Measurements from ENCODE around the gene TMEM190. TPM values are rescaled to one million over a fixed set of nuclear protein-coding genes. Genes with fewer than 3 reads are reported as not detected.
"Not testable (repeated sequence)": the region's sequence is repeated elsewhere in the genome, so short reads cannot be mapped to it uniquely, and the experiment has no call there.

The TMEM190 gene
- total and polyA plus RNA-seq, 2 of the 8 experiments (the other 6 are each of a cell fraction or from before 2014, with no cell fraction given) = 1.6 TPM; not detected in 1

GRCh38 chr19:55328774-55329318, 47.8 kb upstream of the TMEM190 start:
- H3K4ac ChIP-seq (replicated peaks; ENCODE audit: insufficient read length, low read depth, low read length); H4K8ac ChIP-seq (ENCODE audit: extremely low read depth, insufficient read depth, low read length); H2BK20ac ChIP-seq (ENCODE audit: low read length); H2BK15ac ChIP-seq (ENCODE audit: low read length); H3K18ac ChIP-seq (ENCODE audit: extremely low read depth, low read length); H3K9ac ChIP-seq (replicated peaks in 1 of 4; ENCODE audit: extremely low read depth in 1 of 4, low read depth in 3 of 4, low read length in 3 of 4); H3K27me3 ChIP-seq (replicated peaks in 1 of 4; ENCODE audit: control insufficient read depth in 3 of 4, extremely low read depth in 1 of 4, insufficient read depth in 3 of 4, low read length in 3 of 4); H3K9me3 ChIP-seq (ENCODE audit: insufficient read depth in 2 of 2, low read depth in 1 of 2, low read length in 1 of 2); DNase-seq (ENCODE audit: low read depth in 1 of 2, low spot score in 2 of 2); H3K56ac ChIP-seq (replicated peaks; ENCODE audit: insufficient read length, low read depth, low read length); H2BK12ac ChIP-seq (ENCODE audit: low read depth, low read length); H4K91ac ChIP-seq (replicated peaks; ENCODE audit: insufficient read length, low read length); CTCF ChIA-PET (ENCODE audit: partially characterized antibody); H3K4me3 ChIP-seq (ENCODE audit: extremely low read depth in 1 of 4, insufficient read depth in 2 of 4, low read depth in 3 of 4, low read length in 4 of 4); H3K36me3 ChIP-seq (ENCODE audit: control insufficient read depth in 2 of 4, insufficient read depth in 4 of 4, low read length in 3 of 4); H2BK5ac ChIP-seq (ENCODE audit: low read depth, low read length); H2AK5ac ChIP-seq (ENCODE audit: low read depth, low read length); H3K4me1 ChIP-seq (replicated peaks in 1 of 4; ENCODE audit: control insufficient read depth in 3 of 4, insufficient read depth in 4 of 4, low read length in 3 of 4); H2BK120ac ChIP-seq (replicated peaks; ENCODE audit: low read depth, low read length); H2AFZ ChIP-seq (ENCODE audit: low read length); H3K14ac ChIP-seq (ENCODE audit: insufficient read length); H4K20me1 ChIP-seq (replicated peaks in 1 of 2; ENCODE audit: control insufficient read depth in 1 of 2, insufficient read depth in 2 of 2, low read length in 2 of 2); H3K79me1 ChIP-seq (ENCODE audit: low read depth, low read length); H4K5ac ChIP-seq (ENCODE audit: insufficient read length, low read depth, low read length); H3K23ac ChIP-seq (ENCODE audit: insufficient read length); H3K79me2 ChIP-seq (ENCODE audit: control insufficient read depth in 1 of 2, insufficient read depth in 2 of 2, low read length in 2 of 2); FAIRE-seq; H3K4me2 ChIP-seq (ENCODE audit: insufficient read depth in 1 of 2, low read depth in 2 of 2, low read length in 2 of 2); H3K27ac ChIP-seq (ENCODE audit: low read depth, low read length); H3K23me2 ChIP-seq (ENCODE audit: low read depth, low read length): not testable (repeated sequence)
- TF ChIP-seq RFX5 (IDR thresholded peaks at IDR 0.05; ENCODE audit: borderline replicate concordance, low read depth, low read length) = peak; percentile 45; the same call in 1 of the 2 replicates
- 95% methylated on average over 4 of the region's 4 CpGs; no CpG with 5 or more reads in 1 of the 2 experiments for WGBS, 2 experiments (ENCODE audit: extremely low coverage in 1 of 2, insufficient coverage in 1 of 2, insufficient read length in 1 of 2, insufficient replicate concordance in 2 of 2, low coverage in 1 of 2, low lambda C conversion rate in 2 of 2, missing lambda C conversion rate in 1 of 2)
- POLR2A ChIA-PET (ENCODE audit: partially characterized antibody) = interaction anchor here (0.7 to 2.1 kb wide), 3 partner anchors 17 to 79 kb away, joined by 3 to 5 read pairs (median 3); partner anchors contain the start of gene UBE2S

- H3K4me2 ChIP-seq (ENCODE audit: insufficient read depth in 1 of 2, low read depth in 2 of 2, low read length in 2 of 2); CTCF ChIA-PET (ENCODE audit: partially characterized antibody): not testable (repeated sequence)
- WGBS, 2 experiments (ENCODE audit: extremely low coverage in 1 of 2, insufficient coverage in 1 of 2, insufficient read length in 1 of 2, insufficient replicate concordance in 2 of 2, low coverage in 1 of 2, low lambda C conversion rate in 2 of 2, missing lambda C conversion rate in 1 of 2) = 96% methylated on average over 6 of the region's 6 CpGs; no CpG with 5 or more reads in 1 of the 2 experiments
Measured at GRCh38 chr19:55329791-55330190, 46.8 kb upstream of the TMEM190 start.

More at GRCh38 chr19:55329791-55330190, 46.8 kb upstream of the TMEM190 start:
- not testable (repeated sequence) for H3K9me3 ChIP-seq (ENCODE audit: insufficient read depth in 2 of 2, low read depth in 1 of 2, low read length in 1 of 2); H3K14ac ChIP-seq (ENCODE audit: insufficient read length); H2BK20ac ChIP-seq (ENCODE audit: low read length); H3K36me3 ChIP-seq (ENCODE audit: control insufficient read depth in 2 of 4, insufficient read depth in 4 of 4, low read length in 3 of 4); H3K23me2 ChIP-seq (ENCODE audit: low read depth, low read length); FAIRE-seq; H4K5ac ChIP-seq (ENCODE audit: insufficient read length, low read depth, low read length); H3K18ac ChIP-seq (ENCODE audit: extremely low read depth, low read length); H2BK120ac ChIP-seq (replicated peaks; ENCODE audit: low read depth, low read length); H3K23ac ChIP-seq (ENCODE audit: insufficient read length); H3K27me3 ChIP-seq (replicated peaks in 1 of 4; ENCODE audit: control insufficient read depth in 3 of 4, extremely low read depth in 1 of 4, insufficient read depth in 3 of 4, low read length in 3 of 4); H4K91ac ChIP-seq (replicated peaks; ENCODE audit: insufficient read length, low read length); H3K79me2 ChIP-seq (ENCODE audit: control insufficient read depth in 1 of 2, insufficient read depth in 2 of 2, low read length in 2 of 2); H2BK15ac ChIP-seq (ENCODE audit: low read length); H3K79me1 ChIP-seq (ENCODE audit: low read depth, low read length); H3K4me1 ChIP-seq (replicated peaks in 1 of 4; ENCODE audit: control insufficient read depth in 3 of 4, insufficient read depth in 4 of 4, low read length in 3 of 4); DNase-seq (ENCODE audit: low read depth in 1 of 2, low spot score in 2 of 2); H3K4me3 ChIP-seq (ENCODE audit: extremely low read depth in 1 of 4, insufficient read depth in 2 of 4, low read depth in 3 of 4, low read length in 4 of 4); H3K9ac ChIP-seq (replicated peaks in 1 of 4; ENCODE audit: extremely low read depth in 1 of 4, low read depth in 3 of 4, low read length in 3 of 4); H2AK5ac ChIP-seq (ENCODE audit: low read depth, low read length); H3K4ac ChIP-seq (replicated peaks; ENCODE audit: insufficient read length, low read depth, low read length); H4K20me1 ChIP-seq (replicated peaks in 1 of 2; ENCODE audit: control insufficient read depth in 1 of 2, insufficient read depth in 2 of 2, low read length in 2 of 2); H3K56ac ChIP-seq (replicated peaks; ENCODE audit: insufficient read length, low read depth, low read length); H2BK12ac ChIP-seq (ENCODE audit: low read depth, low read length); H4K8ac ChIP-seq (ENCODE audit: extremely low read depth, insufficient read depth, low read length); H2BK5ac ChIP-seq (ENCODE audit: low read depth, low read length); H3K27ac ChIP-seq (ENCODE audit: low read depth, low read length); H2AFZ ChIP-seq (ENCODE audit: low read length)
- POLR2A ChIA-PET (ENCODE audit: partially characterized antibody) = interaction anchor here (1.4 to 2.1 kb wide), 2 partner anchors 10 to 17 kb away, joined by 5 to 6 read pairs; partner anchors contain the start of gene KMT5C
